Renal cortical epithelial cell (primary cell): ENCODE measurements around the gene TRAF5. TPM values are rescaled to one million over a fixed set of nuclear protein-coding genes. Genes with fewer than 3 reads are reported as not detected.

Experiments
- DNase-seq: peaks from one replicate; pipeline ENCODE4 v3.0.0-alpha.2; 2011; ENCODE audit warnings: low read depth
- total RNA-seq: library from RNA; depleted of rRNA; stranded (reverse); fragments of >200 nt; gene quantifications from 2 replicates; pipeline ENCODE4 v1.2.3, GENCODE V29; 2014

TRAF5 gene
- total RNA-seq, 1 donor from 2014 or later, result 19.4 TPM

DNA sequence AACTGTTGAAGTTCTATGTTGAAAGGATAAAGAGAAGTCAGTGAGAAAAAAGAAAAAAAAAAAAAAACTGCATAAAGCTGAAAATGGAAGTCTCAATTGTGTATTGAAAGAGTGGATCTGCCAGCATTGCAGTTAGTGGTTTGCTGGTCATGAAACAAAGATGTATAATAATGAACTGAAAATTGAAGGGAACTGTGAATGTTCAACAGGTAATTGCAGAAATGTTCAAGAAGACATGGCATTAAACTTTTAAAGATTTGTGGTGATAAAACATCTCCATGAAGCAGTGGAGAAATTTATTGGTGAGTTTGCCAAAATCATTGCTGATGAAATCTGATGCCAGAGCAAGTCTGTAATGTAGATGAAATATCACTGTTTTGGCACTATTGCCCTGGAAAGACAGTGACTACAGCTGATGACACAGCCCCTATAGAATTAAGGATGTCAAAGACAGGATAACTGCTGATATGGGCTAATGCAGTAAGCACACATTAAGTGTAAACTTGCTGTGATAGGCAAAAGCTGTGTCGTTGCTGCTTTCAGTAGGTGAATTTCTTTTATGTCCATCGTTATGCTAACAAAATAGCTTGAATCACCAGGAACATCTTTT lies 94.3 kb downstream of the TRAF5 start:
- no peak for DNase-seq

DNA sequence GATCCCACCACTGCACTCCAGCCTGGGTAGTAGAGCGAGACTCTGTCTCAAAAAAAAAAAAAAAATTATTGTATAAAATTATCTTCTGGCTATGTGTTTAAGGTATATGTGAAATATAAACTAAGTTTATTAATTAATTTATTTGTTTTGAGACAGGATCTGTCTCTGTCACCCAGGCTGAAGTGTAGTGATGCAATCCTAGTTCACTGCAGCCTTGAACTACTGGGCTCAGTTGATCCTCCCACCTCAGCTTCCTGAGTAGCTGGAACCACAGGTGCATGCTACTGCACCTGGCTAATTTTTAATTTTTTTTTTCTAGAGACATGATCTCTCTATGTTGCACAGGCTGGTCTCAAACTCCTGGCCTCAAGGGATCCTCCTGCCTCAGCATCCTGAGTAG lies 97.4 kb downstream of the TRAF5 start:
- no peak for DNase-seq

Other genes with a start within 250 kb of the TRAF5 start
- gene KCNH1, start 192.7 kb upstream of the TRAF5 start, total RNA-seq, result 7.1 and 18.3 TPM in 2 replicates
- 8.0 and 37.3 TPM in 2 replicates for gene RCOR3, start 67.5 kb upstream of the TRAF5 start, total RNA-seq
- not detected in 2 replicates for gene RD3, start 165.3 kb downstream of the TRAF5 start, total RNA-seq